GM12878 (cell line): ENCODE measurements around the gene SP3. TPM values are rescaled to one million over a fixed set of nuclear protein-coding genes. Genes with fewer than 3 reads are reported as not detected.

Experiments
- ATAC-seq: fragments of 200-7000 bp; cut with Tn5 transposase; 3 replicates; pipeline ENCODE4 v1.9.1; 2020; ENCODE audit warnings: mild to moderate bottlenecking, moderate library complexity
- BruUV-seq: library from RNA; stranded (reverse); fragments of 400-500 nt; replicated peaks from 2 replicates; lab custom pipeline; 2021; lab: Mats Ljungman, UMichigan
- CTCF ChIA-PET: fragments of 300-600 bp; sonication (Branson Sonifier 250); formaldehyde crosslinking; extraction: SDS; loops from one replicate; lab custom pipeline; 2021; ENCODE audit warnings: inconsistent platforms; lab: Yijun Ruan, JAX
- POLR2A ChIA-PET: fragments of 350-600 bp; formaldehyde crosslinking; extraction: SDS; loops from one replicate; lab custom pipeline; 2021; ENCODE audit warnings: inconsistent platforms; lab: Charles Lee
- RAD21 ChIA-PET: fragments of 300-600 bp; sonication (Branson Sonifier 250); formaldehyde crosslinking; loops from one replicate; lab custom pipeline; 2023; ENCODE audit warnings: antibody characterized with exemption; ENCODE audit not compliant: unreplicated experiment; lab: Charles Lee
- SMC1A ChIA-PET: fragments of 300-600 bp; sonication (Branson Sonifier 250); formaldehyde crosslinking; loops from one replicate; lab custom pipeline; 2023; ENCODE audit not compliant: unreplicated experiment, uncharacterized antibody; lab: Charles Lee
- DNase-seq: peaks from one replicate; pipeline ENCODE4 v3.0.0-alpha.2; 2011; ENCODE audit warnings: low read depth, low spot score
- FAIRE-seq: peaks from 3 replicates; lab custom pipeline; 2011; peaks lifted over from hg19 to GRCh38; lab: Jason Lieb, UNC
- H2AFZ ChIP-seq: 2 replicates; pipeline ENCODE4 v1.6.0; 2011; ENCODE audit warnings: low read depth, low read length, control low read depth; ENCODE audit not compliant: control insufficient read depth
- H3K27ac ChIP-seq: 2 replicates; pipeline ENCODE4 v1.5.1; 2011; ENCODE audit warnings: control low read depth; ENCODE audit not compliant: control insufficient read depth, insufficient read depth
- H3K27me3 ChIP-seq, 2 experiments: replicated peaks in 1 of 2; 2 replicates each; pipeline versions ENCODE4 v1.6.0 to v1.6.1; 2011; ENCODE audit warnings: low read length in 1 of 2; ENCODE audit not compliant: control insufficient read depth in 2 of 2, insufficient read depth in 2 of 2
- H3K36me3 ChIP-seq, 2 experiments: 2 replicates each; pipeline ENCODE4 v1.5.1; 2011; ENCODE audit warnings: low read length in 1 of 2; ENCODE audit not compliant: control insufficient read depth in 2 of 2, insufficient read depth in 2 of 2
- H3K4me1 ChIP-seq: 2 replicates; pipeline ENCODE4 v1.6.1; 2011; ENCODE audit warnings: mild to moderate bottlenecking, low read length, moderate library complexity, mixed read lengths; ENCODE audit not compliant: control insufficient read depth, insufficient read depth
- H3K4me2 ChIP-seq: 2 replicates; pipeline ENCODE4 v1.6.0; 2011; ENCODE audit warnings: control low read depth; ENCODE audit not compliant: control insufficient read depth, insufficient read depth
- H3K4me3 ChIP-seq: fragments of 200-600 bp; sonication (generic); 2 replicates; pipeline ENCODE4 v1.5.1; 2016
- H3K79me2 ChIP-seq: 2 replicates; pipeline ENCODE4 v1.6.0; 2011; ENCODE audit warnings: low read length; ENCODE audit not compliant: control insufficient read depth, insufficient read depth
- H3K9ac ChIP-seq: 2 replicates; pipeline ENCODE4 v1.8.0; 2011; ENCODE audit warnings: low read length, control low read depth, mixed read lengths; ENCODE audit not compliant: control insufficient read depth, insufficient read depth
- H3K9me3 ChIP-seq: replicated peaks from 3 replicates; pipeline ENCODE4 v1.5.1; 2011; ENCODE audit warnings: mild to moderate bottlenecking, low read length; ENCODE audit not compliant: control insufficient read depth, insufficient read depth
- H4K20me1 ChIP-seq: 2 replicates; pipeline ENCODE4 v1.6.0; 2011; ENCODE audit not compliant: control insufficient read depth, insufficient read depth
- CBFB ChIP-seq: IDR thresholded peaks from 2 replicates; pipeline ENCODE4 v1.6.1; 2016; ENCODE audit warnings: antibody characterized with exemption, low read depth
- FOXM1 ChIP-seq: IDR thresholded peaks from 2 replicates; pipeline ENCODE4 v1.6.1; 2012; ENCODE audit warnings: low read depth, mild to moderate bottlenecking, inconsistent platforms, low read length, moderate library complexity
- LARP7 ChIP-seq: fragments of 450-650 bp; IDR thresholded peaks from 2 replicates; pipeline ENCODE4 v1.6.1; 2017; ENCODE audit warnings: mild to moderate bottlenecking
- SIN3A ChIP-seq: IDR thresholded peaks from 2 replicates; pipeline ENCODE4 v1.6.1; 2012; ENCODE audit warnings: low read depth, low read length, improper control_type of control experiment
- ZBED1 ChIP-seq: IDR thresholded peaks from 2 replicates; pipeline ENCODE4 v1.6.1; 2016; ENCODE audit warnings: borderline replicate concordance
- WGBS: methylation state at CpG from one replicate; pipeline ENCODE4 v1.1.6; 2016; ENCODE audit warnings: low lambda C conversion rate; ENCODE audit not compliant: insufficient replicate concordance, insufficient coverage; ENCODE audit errors: missing lambda C conversion rate; 5-methylcytosine and 5-hydroxymethylcytosine counted together
- in situ Hi-C: fragments of 300-500 bp; cut with MboI; formaldehyde crosslinking; loops from 9 replicates; pipeline ENCODE4 v1.14.3; 2018; ENCODE audit warnings: mixed read lengths
- intact Hi-C: fragments of 100-400 bp; cut with micrococcal nuclease; formaldehyde crosslinking; loops from one replicate; pipeline ENCODE4 v1.14.2; 2022; ENCODE audit not compliant: unreplicated experiment
- polyA plus RNA-seq, 11 experiments: library from polyadenylated mRNA; depleted of rRNA in 4 of 11; unstranded in 6 of 11; stranded (reverse) in 5 of 11; fragments of >200 nt; fragmentation: Nextera tagmentation in 4 of 11; fragmentation: Illumina TruSeq in 1 of 11; extraction: Ambion mirVana in 4 of 11; extraction: Trizol in 1 of 11; gene quantifications; 1 replicate in 1 of 11; 2 replicates in 10 of 11; pipeline versions ENCODE4 v1.2.1 to v1.2.3, GENCODE V29; 2011 to 2016; ENCODE audit warnings: inconsistent platforms in 2 of 11, missing spikeins in 2 of 11, low read depth in 1 of 11
- total RNA-seq, 4 experiments: library from RNA; depleted of rRNA in 3 of 4; stranded (reverse); fragments of >200 nt in 3 of 4; fragmentation: Illumina TruSeq in 1 of 4; extraction: Trizol in 1 of 4; gene quantifications; 2 replicates each; pipeline versions ENCODE4 v1.2.1 to v1.2.3, GENCODE V29; 2013 to 2021
- TF ChIP-seq, protein P1 (sequence below): IDR thresholded peaks from 2 replicates; pipeline ENCODE4 v1.6.1; 2012; ENCODE audit warnings: low read length, inconsistent platforms

SP3 gene
- total and polyA plus RNA-seq, 10 of the 15 experiments (the other 5 are each of a cell fraction or from before 2014, with no cell fraction given) = 9.9 to 87.6 (median 52.4) TPM

DNA sequence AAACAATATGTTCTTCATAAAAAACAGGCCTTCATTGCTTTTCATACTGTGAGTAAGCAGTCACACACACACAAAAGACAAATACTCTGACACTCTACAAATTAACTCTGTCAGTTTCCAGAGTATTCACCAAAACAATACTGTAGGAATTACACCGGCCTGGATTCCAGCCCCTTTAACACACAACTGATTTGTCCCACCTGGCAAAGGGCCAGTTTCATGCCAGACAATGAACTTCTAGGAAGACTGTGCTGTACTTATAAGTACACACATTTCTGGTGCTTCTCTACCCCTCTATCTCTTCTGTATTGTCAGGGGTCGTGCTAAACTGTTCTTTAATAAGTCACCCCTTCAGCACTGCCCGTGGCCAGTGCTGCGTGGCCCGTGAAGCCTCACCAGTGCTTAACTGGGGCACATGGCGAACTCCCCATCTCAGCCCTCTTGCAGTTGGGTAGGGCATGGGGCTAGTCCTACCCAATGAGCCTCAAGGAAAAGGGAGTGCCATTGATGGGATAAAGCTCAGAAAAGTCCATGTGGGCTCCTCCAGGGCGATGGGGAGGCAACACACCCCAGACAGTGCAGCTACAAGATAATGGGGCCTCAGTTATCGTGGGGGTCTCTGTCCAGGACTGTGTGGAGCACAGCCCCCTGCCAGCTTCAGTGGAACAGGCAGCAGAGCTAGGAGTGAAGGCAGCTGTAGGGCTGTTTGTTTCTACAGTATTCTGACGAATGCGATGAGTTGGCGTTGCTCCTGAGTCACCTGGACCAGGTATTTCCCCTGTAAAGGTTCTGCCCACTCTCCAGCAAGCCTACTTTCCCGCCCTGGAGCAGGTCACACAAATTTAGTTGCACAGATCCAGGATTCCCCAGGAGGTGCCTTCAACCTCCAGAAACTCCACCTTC lies 99.0 kb downstream of the SP3 start:
- DNase-seq = no peak
- Histone ChIP-seq H3K27me3 (peaks cover 0 to 2% of the 10 kb centered on the region in 2 experiments; a peak in 2 of 4 replicates), H3K9me3 (no peaks in the 10 kb centered on the region; the same call in 2 of the 3 replicates), H3K79me2 (no peaks in the 10 kb centered on the region), H3K4me2 (no peak overlapping the region), H3K4me1 (no peaks in the 10 kb centered on the region), H4K20me1 (no peaks in the 10 kb centered on the region), H3K4me3 (no peak overlapping the region), H3K36me3 (no peaks in the 10 kb centered on the region), H2AFZ (no peak overlapping the region), H3K27ac (no peak overlapping the region), H3K9ac (no peak overlapping the region)
- intact Hi-C loops (no loop called here), in situ Hi-C loops (no loop called here)
- CTCF ChIA-PET = no interaction called here
- SMC1A ChIA-PET = no interaction called here
- BruUV-seq = no TSS peak
- WGBS = 39% methylated on average over 12 of the region's 12 CpGs
- TF ChIP-seq SIN3A = no peak
- TF ChIP-seq ZBED1 = no peak
- TF ChIP-seq LARP7 = no peak
- no peak for TF ChIP-seq FOXM1
- no peak for TF ChIP-seq CBFB
- TF ChIP-seq, protein P1, sequence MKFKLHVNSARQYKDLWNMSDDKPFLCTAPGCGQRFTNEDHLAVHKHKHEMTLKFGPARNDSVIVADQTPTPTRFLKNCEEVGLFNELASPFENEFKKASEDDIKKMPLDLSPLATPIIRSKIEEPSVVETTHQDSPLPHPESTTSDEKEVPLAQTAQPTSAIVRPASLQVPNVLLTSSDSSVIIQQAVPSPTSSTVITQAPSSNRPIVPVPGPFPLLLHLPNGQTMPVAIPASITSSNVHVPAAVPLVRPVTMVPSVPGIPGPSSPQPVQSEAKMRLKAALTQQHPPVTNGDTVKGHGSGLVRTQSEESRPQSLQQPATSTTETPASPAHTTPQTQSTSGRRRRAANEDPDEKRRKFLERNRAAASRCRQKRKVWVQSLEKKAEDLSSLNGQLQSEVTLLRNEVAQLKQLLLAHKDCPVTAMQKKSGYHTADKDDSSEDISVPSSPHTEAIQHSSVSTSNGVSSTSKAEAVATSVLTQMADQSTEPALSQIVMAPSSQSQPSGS = no peak
- POLR2A ChIA-PET = no interaction called here
- RAD21 ChIA-PET = no interaction called here
- FAIRE-seq = no peak
- ATAC-seq = no peak
